PC-3 (cell line): ENCODE data around the gene TBC1D8. TPM values are rescaled to one million over a fixed set of nuclear protein-coding genes. Genes with fewer than 3 reads are reported as not detected.

Experiments used
- ATAC-seq: fragments of 200-7000 bp; cut with Tn5 transposase; 2 replicates; pipeline ENCODE4 v1.9.1; 2020; ENCODE audit warnings: mild to moderate bottlenecking, moderate library complexity
- BruUV-seq: library from RNA; stranded (reverse); fragments of 400-500 nt; replicated peaks from 2 replicates; lab custom pipeline; 2021; lab: Mats Ljungman, UMichigan
- CTCF ChIA-PET: fragments of 300-600 bp; sonication (Branson Sonifier 250); formaldehyde crosslinking; loops from one replicate; lab custom pipeline; 2022; ENCODE audit warnings: antibody characterized with exemption; lab: Charles Lee
- POLR2A ChIA-PET: fragments of 300-600 bp; sonication (Branson Sonifier 250); formaldehyde crosslinking; loops from one replicate; lab custom pipeline; 2022; ENCODE audit warnings: antibody characterized with exemption; ENCODE audit not compliant: unreplicated experiment; lab: Charles Lee
- DNase-seq: peaks from one replicate; pipeline ENCODE4 v3.0.0-alpha.2; 2015
- H2AFZ ChIP-seq: fragments of 300-600 bp; sonication (generic); 2 replicates; pipeline ENCODE4 v1.6.0; 2016; ENCODE audit warnings: antibody characterized with exemption, low read length
- H3F3A ChIP-seq: fragments of 300-600 bp; sonication (generic); one replicate; pipeline ENCODE4 v1.6.0; 2017; ENCODE audit warnings: antibody characterized with exemption, low read length, control low read depth, mild to moderate bottlenecking; ENCODE audit not compliant: unreplicated experiment
- H3K27ac ChIP-seq: fragments of 300-600 bp; sonication (generic); 2 replicates; pipeline ENCODE4 v1.5.1; 2016; ENCODE audit warnings: mild to moderate bottlenecking, low read length
- H3K27me3 ChIP-seq: fragments of 300-600 bp; sonication (generic); 2 replicates; pipeline ENCODE4 v1.6.1; 2016; ENCODE audit warnings: low read length, mixed read lengths
- H3K36me3 ChIP-seq: fragments of 300-600 bp; sonication (generic); 2 replicates; pipeline ENCODE4 v1.6.1; 2016; ENCODE audit warnings: low read depth, mixed run types, low read length, mixed read lengths
- H3K4me1 ChIP-seq: fragments of 300-600 bp; sonication (generic); 2 replicates; pipeline ENCODE4 v1.5.1; 2016; ENCODE audit warnings: low read length; ENCODE audit not compliant: insufficient read depth
- H3K4me2 ChIP-seq: fragments of 300-600 bp; sonication (generic); 2 replicates; pipeline ENCODE4 v1.6.0; 2016; ENCODE audit warnings: low read length
- H3K4me3 ChIP-seq: fragments of 300-600 bp; sonication (generic); 2 replicates; pipeline ENCODE4 v1.5.1; 2016; ENCODE audit warnings: mild to moderate bottlenecking, low read length, mixed read lengths
- H3K79me2 ChIP-seq: fragments of 300-600 bp; sonication (generic); 2 replicates; pipeline ENCODE4 v1.6.1; 2017; ENCODE audit warnings: low read length, mixed read lengths
- H3K9ac ChIP-seq: fragments of 300-600 bp; sonication (generic); 2 replicates; pipeline ENCODE4 v1.6.0; 2016; ENCODE audit warnings: mild to moderate bottlenecking, low read length
- H3K9me2 ChIP-seq: fragments of 300-600 bp; sonication (generic); replicated peaks from 2 replicates; pipeline ENCODE4 v1.6.1; 2016; ENCODE audit warnings: mixed run types, low read length, mixed read lengths
- H3K9me3 ChIP-seq: fragments of 300-600 bp; sonication (generic); 2 replicates; pipeline ENCODE4 v1.6.1; 2016; ENCODE audit warnings: low read length, mixed read lengths
- H4K20me1 ChIP-seq: fragments of 300-600 bp; sonication (generic); 2 replicates; pipeline ENCODE4 v1.6.1; 2016; ENCODE audit warnings: low read length, mixed read lengths
- EZH2 ChIP-seq: fragments of 300-600 bp; sonication (generic); IDR thresholded peaks from one replicate; pipeline ENCODE4 v1.6.1; 2017; ENCODE audit warnings: antibody characterized with exemption, mild to moderate bottlenecking, low read length; ENCODE audit not compliant: unreplicated experiment
- EZH2phosphoT487 ChIP-seq: fragments of 300-600 bp; sonication (generic); IDR thresholded peaks from 2 replicates; pipeline ENCODE4 v1.6.1; 2018; ENCODE audit warnings: mild to moderate bottlenecking, antibody characterized with exemption, low read length, borderline replicate concordance
- intact Hi-C: fragments of 100-400 bp; cut with micrococcal nuclease; formaldehyde crosslinking; loops from 2 replicates; pipeline ENCODE4 v1.9.0; 2023
- total RNA-seq: library from RNA; depleted of rRNA; stranded (reverse); fragments of >200 nt; gene quantifications from 2 replicates; pipeline ENCODE4 v1.2.3, GENCODE V29; 2014
- TF ChIP-seq, protein P1 (sequence below): fragments of 300-600 bp; sonication (generic); conservative IDR thresholded peaks from 2 replicates; pipeline ENCODE4 v1.5.1; 2017; ENCODE audit warnings: antibody characterized with exemption, low read depth, mild to moderate bottlenecking, low read length

TBC1D8 gene
- total RNA-seq, 1 experiment from 2014 or later: 39.7 TPM

DNA sequence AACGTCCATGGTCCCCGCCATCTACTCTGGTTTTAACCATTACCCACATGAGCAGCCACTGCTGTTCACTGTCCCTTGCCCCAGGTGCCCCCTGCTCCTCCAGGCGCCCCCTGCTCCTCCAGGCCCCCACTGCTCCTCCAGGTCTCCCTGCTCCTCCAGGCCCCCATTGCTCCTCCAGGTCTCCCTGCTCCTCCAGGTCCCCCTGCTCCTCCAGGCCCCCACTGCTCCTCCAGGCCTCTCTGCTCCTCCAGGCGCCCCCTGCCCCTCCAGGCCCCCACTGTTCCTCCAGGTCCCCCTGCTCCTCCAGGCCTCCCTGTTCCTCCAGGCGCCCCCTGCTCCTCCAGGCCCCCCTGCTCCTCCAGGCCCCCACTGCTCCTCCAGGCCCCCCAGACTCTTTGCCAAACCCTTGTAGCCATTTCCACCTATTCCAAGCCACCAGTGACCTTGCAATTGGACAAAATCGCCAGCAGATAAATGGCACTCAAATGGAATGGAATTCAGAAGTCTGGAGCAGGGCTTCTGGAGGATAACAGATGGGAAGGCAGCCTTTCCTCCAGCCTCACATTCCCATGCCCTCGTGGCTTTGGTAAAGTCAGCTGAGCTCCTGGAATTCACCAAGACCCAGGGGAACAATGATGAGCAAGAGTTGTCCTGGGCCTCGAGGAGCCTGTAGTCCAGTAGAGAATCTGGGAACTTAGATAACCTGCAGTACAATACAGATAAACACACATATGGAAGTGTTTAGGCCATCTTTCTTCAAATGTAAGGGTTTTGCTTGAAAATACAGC lies 162.4 kb downstream of the TBC1D8 start:
- Histone ChIP-seq H3K4me3 (no peak overlapping the region), H3K9ac (no peak overlapping the region), H4K20me1 (peaks cover 8% of the 10 kb centered on the region; the same call in 1 of the 2 replicates), H3K79me2 (no peaks in the 10 kb centered on the region), H3K4me1 (no peaks in the 10 kb centered on the region), H3F3A (no peaks in the 10 kb centered on the region), H3K9me2 (no peaks in the 10 kb centered on the region), H3K36me3 (peaks cover 43% of the 10 kb centered on the region), H2AFZ (no peak overlapping the region), H3K4me2 (no peak overlapping the region), H3K9me3 (no peaks in the 10 kb centered on the region), H3K27me3 (no peaks in the 10 kb centered on the region), H3K27ac (no peak overlapping the region)
- intact Hi-C loops: no loop called here
- TF ChIP-seq EZH2 (no peak), EZH2phosphoT487 (no peak)
- TF ChIP-seq, protein P1, sequence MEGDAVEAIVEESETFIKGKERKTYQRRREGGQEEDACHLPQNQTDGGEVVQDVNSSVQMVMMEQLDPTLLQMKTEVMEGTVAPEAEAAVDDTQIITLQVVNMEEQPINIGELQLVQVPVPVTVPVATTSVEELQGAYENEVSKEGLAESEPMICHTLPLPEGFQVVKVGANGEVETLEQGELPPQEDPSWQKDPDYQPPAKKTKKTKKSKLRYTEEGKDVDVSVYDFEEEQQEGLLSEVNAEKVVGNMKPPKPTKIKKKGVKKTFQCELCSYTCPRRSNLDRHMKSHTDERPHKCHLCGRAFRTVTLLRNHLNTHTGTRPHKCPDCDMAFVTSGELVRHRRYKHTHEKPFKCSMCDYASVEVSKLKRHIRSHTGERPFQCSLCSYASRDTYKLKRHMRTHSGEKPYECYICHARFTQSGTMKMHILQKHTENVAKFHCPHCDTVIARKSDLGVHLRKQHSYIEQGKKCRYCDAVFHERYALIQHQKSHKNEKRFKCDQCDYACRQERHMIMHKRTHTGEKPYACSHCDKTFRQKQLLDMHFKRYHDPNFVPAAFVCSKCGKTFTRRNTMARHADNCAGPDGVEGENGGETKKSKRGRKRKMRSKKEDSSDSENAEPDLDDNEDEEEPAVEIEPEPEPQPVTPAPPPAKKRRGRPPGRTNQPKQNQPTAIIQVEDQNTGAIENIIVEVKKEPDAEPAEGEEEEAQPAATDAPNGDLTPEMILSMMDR: no peak
- CTCF ChIA-PET: no interaction called here
- DNase-seq (no peak), ATAC-seq (no peak)
- POLR2A ChIA-PET: no interaction called here
- BruUV-seq: no TSS peak

DNA sequence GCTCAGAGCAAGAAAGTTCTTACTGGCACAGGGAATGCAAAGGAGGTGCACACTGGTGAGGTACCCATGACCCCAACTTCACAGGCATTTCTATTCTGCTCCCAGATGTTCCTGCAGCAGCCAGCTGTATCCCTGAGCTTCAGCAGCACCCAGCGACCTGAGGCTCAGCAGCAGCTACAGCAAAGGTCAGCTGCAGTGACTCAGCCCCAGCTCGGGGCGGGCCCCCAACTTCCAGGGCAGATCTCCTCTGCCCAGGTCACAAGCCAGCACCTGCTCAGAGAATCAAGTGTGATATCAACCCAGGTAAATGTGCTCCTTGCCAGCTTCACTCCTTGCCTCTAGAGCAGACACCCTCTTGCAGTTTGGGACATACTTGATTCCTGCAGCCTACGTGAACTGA lies 163.2 kb downstream of the TBC1D8 start:
- ATAC-seq: no peak
- DNase-seq: no peak
- no peak overlapping the region for H3K4me2 ChIP-seq
- H3K9me3 ChIP-seq: no peaks in the 10 kb centered on the region
- peaks cover 8% of the 10 kb centered on the region; the same call in 1 of the 2 replicates for H4K20me1 ChIP-seq
- ChIA-PET CTCF (no interaction called here), POLR2A (no interaction called here)
- H3F3A ChIP-seq: no peaks in the 10 kb centered on the region
- no peaks in the 10 kb centered on the region for H3K79me2 ChIP-seq
- no peak overlapping the region for H3K9ac ChIP-seq
- no peak for TF ChIP-seq EZH2phosphoT487
- TF ChIP-seq, protein P1: no peak
- no peak for TF ChIP-seq EZH2
- no peaks in the 10 kb centered on the region for H3K27me3 ChIP-seq
- no peaks in the 10 kb centered on the region for H3K9me2 ChIP-seq
- no peak overlapping the region for H2AFZ ChIP-seq
- no peak overlapping the region for H3K27ac ChIP-seq
- no peaks in the 10 kb centered on the region for H3K4me1 ChIP-seq
- peaks cover 46% of the 10 kb centered on the region for H3K36me3 ChIP-seq
- BruUV-seq: no TSS peak
- no peak overlapping the region for H3K4me3 ChIP-seq
- intact Hi-C loops: no loop called here

DNA sequence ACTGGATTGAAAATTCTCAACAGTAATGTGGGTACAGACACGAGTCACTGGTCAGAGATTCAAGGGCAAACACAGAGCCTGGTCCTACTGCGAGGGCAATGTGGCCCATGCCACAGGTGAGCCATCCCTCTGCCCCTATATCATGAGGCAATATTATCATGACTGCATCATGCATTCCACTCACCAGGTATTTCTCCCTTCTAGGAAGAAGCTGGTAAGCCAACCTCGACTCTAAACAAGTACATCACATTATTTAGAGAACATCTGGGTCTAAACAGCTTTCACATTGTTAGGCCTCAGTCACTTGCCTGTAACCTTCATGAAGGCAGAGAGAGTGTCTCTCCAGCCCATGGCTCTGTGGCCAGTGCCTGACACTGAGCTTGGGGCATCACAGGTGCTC lies 163.6 kb downstream of the TBC1D8 start:
- TF ChIP-seq, protein P1: no peak
- TF ChIP-seq EZH2: no peak
- TF ChIP-seq EZH2phosphoT487: no peak
- no peak for ATAC-seq
- Histone ChIP-seq H3K4me3 (no peak overlapping the region), H3K4me2 (no peak overlapping the region), H4K20me1 (peaks cover 8% of the 10 kb centered on the region; the same call in 1 of the 2 replicates), H2AFZ (no peak overlapping the region), H3K9me2 (no peaks in the 10 kb centered on the region), H3K79me2 (no peaks in the 10 kb centered on the region), H3K27me3 (no peaks in the 10 kb centered on the region), H3F3A (no peaks in the 10 kb centered on the region), H3K4me1 (no peaks in the 10 kb centered on the region), H3K36me3 (peaks cover 46% of the 10 kb centered on the region), H3K27ac (no peak overlapping the region), H3K9ac (no peak overlapping the region), H3K9me3 (no peaks in the 10 kb centered on the region)
- CTCF ChIA-PET: no interaction called here
- POLR2A ChIA-PET: no interaction called here
- intact Hi-C loops: no loop called here
- no peak for DNase-seq
- BruUV-seq: no TSS peak
